HEK293 (cell line): ENCODE measurements around the gene NAPSA.
A peak's percentile ranks its signal among the peaks of the same experiment; 100 is the strongest.

ENCODE experiments used
- ATF2 ChIP-seq: fragments of 450-650 bp; formaldehyde crosslinking; IDR thresholded peaks from 2 replicates; pipeline ENCODE4 v1.5.1; 2016; ENCODE audit warnings: missing biosample characterization, missing genetic modification characterization, low read depth
- SCRT2 ChIP-seq: fragments of 450-650 bp; formaldehyde crosslinking; IDR thresholded peaks from 2 replicates; pipeline ENCODE4 v1.5.1; 2016; ENCODE audit warnings: missing biosample characterization, missing genetic modification characterization
- YY2 ChIP-seq: fragments of 450-650 bp; formaldehyde crosslinking; IDR thresholded peaks from 2 replicates; pipeline ENCODE4 v1.5.1; 2016; ENCODE audit warnings: missing biosample characterization, missing genetic modification characterization
- ZBTB17 ChIP-seq: fragments of 450-650 bp; formaldehyde crosslinking; IDR thresholded peaks from 2 replicates; pipeline ENCODE4 v1.5.1; 2016; ENCODE audit warnings: missing biosample characterization, missing genetic modification characterization
- ZBTB44 ChIP-seq: fragments of 450-650 bp; IDR thresholded peaks from 2 replicates; pipeline ENCODE4 v1.5.1; 2018; ENCODE audit warnings: missing biosample characterization, mild to moderate bottlenecking, missing genetic modification characterization
- ZBTB8A ChIP-seq: fragments of 450-650 bp; formaldehyde crosslinking; IDR thresholded peaks from 2 replicates; pipeline ENCODE4 v1.5.1; 2016; ENCODE audit warnings: missing biosample characterization, missing genetic modification characterization
- ZFHX2 ChIP-seq: fragments of 450-650 bp; formaldehyde crosslinking; conservative IDR thresholded peaks from 2 replicates; pipeline ENCODE4 v1.5.1; 2016; ENCODE audit warnings: missing biosample characterization, missing genetic modification characterization
- ZNF10 ChIP-seq: fragments of 450-650 bp; formaldehyde crosslinking; IDR thresholded peaks from 2 replicates; pipeline ENCODE4 v1.5.1; 2017; ENCODE audit warnings: missing biosample characterization, missing genetic modification characterization
- ZNF114 ChIP-seq: fragments of 450-650 bp; formaldehyde crosslinking; IDR thresholded peaks from 2 replicates; pipeline ENCODE4 v1.5.0; 2017; ENCODE audit warnings: missing biosample characterization, missing genetic modification characterization
- ZNF148 ChIP-seq: fragments of 450-650 bp; formaldehyde crosslinking; IDR thresholded peaks from 2 replicates; pipeline ENCODE4 v1.5.0; 2017; ENCODE audit warnings: missing biosample characterization, missing genetic modification characterization, borderline replicate concordance
- ZNF18 ChIP-seq: fragments of 450-650 bp; formaldehyde crosslinking; IDR thresholded peaks from 2 replicates; pipeline ENCODE4 v1.5.1; 2016; ENCODE audit warnings: missing biosample characterization, missing genetic modification characterization
- ZNF2 ChIP-seq: fragments of 450-650 bp; formaldehyde crosslinking; IDR thresholded peaks from 2 replicates; pipeline ENCODE4 v1.5.1; 2016; ENCODE audit warnings: missing biosample characterization, missing genetic modification characterization
- ZNF202 ChIP-seq: fragments of 450-650 bp; formaldehyde crosslinking; IDR thresholded peaks from 2 replicates; pipeline ENCODE4 v1.5.1; 2016; ENCODE audit warnings: missing biosample characterization, missing genetic modification characterization, borderline replicate concordance
- ZNF214 ChIP-seq: fragments of 450-650 bp; formaldehyde crosslinking; IDR thresholded peaks from 2 replicates; pipeline ENCODE4 v1.5.1; 2017; ENCODE audit warnings: missing biosample characterization, mild to moderate bottlenecking, missing genetic modification characterization, borderline replicate concordance
- ZNF221 ChIP-seq: fragments of 450-650 bp; formaldehyde crosslinking; IDR thresholded peaks from 2 replicates; pipeline ENCODE4 v1.5.1; 2017; ENCODE audit warnings: missing biosample characterization, missing genetic modification characterization, borderline replicate concordance
- ZNF335 ChIP-seq: fragments of 450-650 bp; formaldehyde crosslinking; conservative IDR thresholded peaks from 2 replicates; pipeline ENCODE4 v1.5.1; 2016; ENCODE audit warnings: missing biosample characterization, missing genetic modification characterization
- ZNF362 ChIP-seq: fragments of 450-650 bp; formaldehyde crosslinking; IDR thresholded peaks from 2 replicates; pipeline ENCODE4 v1.5.1; 2016; ENCODE audit warnings: missing biosample characterization, missing genetic modification characterization
- ZNF398 ChIP-seq: fragments of 450-650 bp; formaldehyde crosslinking; IDR thresholded peaks from 2 replicates; pipeline ENCODE4 v1.5.1; 2017; ENCODE audit warnings: missing biosample characterization, missing genetic modification characterization
- ZNF416 ChIP-seq: fragments of 450-650 bp; formaldehyde crosslinking; IDR thresholded peaks from 2 replicates; pipeline ENCODE4 v1.5.1; 2016; ENCODE audit warnings: missing biosample characterization, missing genetic modification characterization
- ZNF48 ChIP-seq: fragments of 450-650 bp; formaldehyde crosslinking; IDR thresholded peaks from 2 replicates; pipeline ENCODE4 v1.5.1; 2016; ENCODE audit warnings: missing biosample characterization, missing genetic modification characterization
- ZNF623 ChIP-seq: fragments of 450-650 bp; formaldehyde crosslinking; IDR thresholded peaks from 2 replicates; pipeline ENCODE4 v1.5.1; 2016; ENCODE audit warnings: missing biosample characterization, missing genetic modification characterization
- ZNF677 ChIP-seq: fragments of 450-650 bp; IDR thresholded peaks from 2 replicates; pipeline ENCODE4 v1.5.0; 2018; ENCODE audit warnings: missing biosample characterization, mild to moderate bottlenecking, missing genetic modification characterization, moderate library complexity
- ZNF776 ChIP-seq: fragments of 450-650 bp; formaldehyde crosslinking; IDR thresholded peaks from 2 replicates; pipeline ENCODE4 v1.5.0; 2017; ENCODE audit warnings: missing biosample characterization, missing genetic modification characterization, borderline replicate concordance
- ZNF785 ChIP-seq: fragments of 450-650 bp; formaldehyde crosslinking; IDR thresholded peaks from 2 replicates; pipeline ENCODE4 v1.5.1; 2016; ENCODE audit warnings: missing biosample characterization, missing genetic modification characterization
- ZSCAN4 ChIP-seq: fragments of 450-650 bp; formaldehyde crosslinking; IDR thresholded peaks from 2 replicates; pipeline ENCODE4 v1.5.1; 2017; ENCODE audit warnings: missing biosample characterization, missing genetic modification characterization

The NAPSA gene

GRCh38 chr19:50384685-50385535 lies 19.5 kb upstream of the NAPSA start (continued):
- no peak for TF ChIP-seq ZNF202
- no peak for TF ChIP-seq ZNF776 (tag by site-specific recombination)
- TF ChIP-seq ZSCAN4 (tag by site-specific recombination): no peak
- TF ChIP-seq SCRT2 (tag by site-specific recombination): peak; percentile 89
- no peak for TF ChIP-seq ZNF10 (tag by site-specific recombination)
- TF ChIP-seq ZBTB44: no peak
- TF ChIP-seq ZNF623: 0 out of 2 replicates have a peak, but pooled peaks have one; percentile 0
- no peak for TF ChIP-seq ZNF48 (tag by site-specific recombination)
- no peak for TF ChIP-seq ZNF398 (tag by site-specific recombination)
- TF ChIP-seq ZNF114 (tag by site-specific recombination): no peak
- no peak for TF ChIP-seq ZNF18 (tag by site-specific recombination)
- no peak for TF ChIP-seq ATF2 (tag by site-specific recombination)
- TF ChIP-seq ZNF221 (tag by site-specific recombination): no peak
- TF ChIP-seq ZFHX2 (tag by site-specific recombination): peak; percentile 97
- TF ChIP-seq ZNF335 (tag by site-specific recombination): 0 out of 2 replicates have a peak, but pooled peaks have one; percentile 1
- TF ChIP-seq ZBTB17 (tag by site-specific recombination): 0 out of 2 replicates have a peak, but pooled peaks have one; percentile 47
- TF ChIP-seq YY2: no peak
- TF ChIP-seq ZNF362 (tag by site-specific recombination): no peak
- no peak for TF ChIP-seq ZNF2 (tag by site-specific recombination)
- TF ChIP-seq ZNF214 (tag by site-specific recombination): no peak
- TF ChIP-seq ZNF677 (tag by site-specific recombination): no peak
- 0 out of 2 replicates have a peak, but pooled peaks have one; percentile 14 for TF ChIP-seq ZNF416
- no peak for TF ChIP-seq ZNF785
- no peak for TF ChIP-seq ZNF148 (tag by site-specific recombination)
- TF ChIP-seq ZBTB8A (tag by site-specific recombination): 0 out of 2 replicates have a peak, but pooled peaks have one; percentile 21
